HepG2 (cell line): ENCODE measurements around the gene AP2B1. TPM values are rescaled to one million over a fixed set of nuclear protein-coding genes. Genes with fewer than 3 reads are reported as not detected.

Experiments used
- ATAC-seq: fragments of 200-7000 bp; cut with Tn5 transposase; 3 replicates; pipeline ENCODE4 v1.9.1; 2020; ENCODE audit warnings: mild to moderate bottlenecking, moderate library complexity
- BruUV-seq: library from RNA; stranded (reverse); fragments of 400-500 nt; replicated peaks from 2 replicates; lab custom pipeline; 2021; lab: Mats Ljungman, UMichigan
- CTCF ChIA-PET: fragments of 300-600 bp; formaldehyde crosslinking; extraction: SDS; loops from one replicate; lab custom pipeline; 2021; ENCODE audit warnings: low total read pairs, inconsistent platforms, low intra/inter-chr PET ratio; lab: Yijun Ruan, JAX
- POLR2A ChIA-PET: fragments of 350-600 bp; sonication (Branson Sonifier 250); formaldehyde crosslinking; loops from one replicate; lab custom pipeline; 2020; ENCODE audit warnings: antibody characterized with exemption, inconsistent platforms; lab: Yijun Ruan, JAX
- DNase-seq: peaks from one replicate; pipeline ENCODE4 v3.0.0-alpha.2; 2015; ENCODE audit warnings: low spot score
- FAIRE-seq: peaks from 3 replicates; lab custom pipeline; 2011; peaks lifted over from hg19 to GRCh38; lab: Jason Lieb, UNC
- H2AFZ ChIP-seq: one replicate; pipeline ENCODE4 v1.6.1; 2011; ENCODE audit warnings: low read length, inconsistent platforms
- H3K27ac ChIP-seq: fragments of 300-600 bp; 3 replicates; pipeline ENCODE4 v1.8.0; 2011; ENCODE audit warnings: mixed run types, mild to moderate bottlenecking, mixed read lengths, low read length, inconsistent platforms; ENCODE audit not compliant: insufficient read depth; ENCODE audit errors: extremely low read length
- H3K27me3 ChIP-seq, 2 experiments: fragments of 200-600 bp in 1 of 2; 2 replicates in 1 of 2; 3 replicates in 1 of 2; pipeline versions ENCODE4 v1.6.0 to v1.8.0; 2011; ENCODE audit warnings: low read length in 2 of 2, mild to moderate bottlenecking in 2 of 2, moderate library complexity in 2 of 2, inconsistent platforms in 1 of 2; ENCODE audit not compliant: insufficient read depth in 2 of 2, control insufficient read depth in 1 of 2
- H3K36me3 ChIP-seq, 2 experiments: fragments of 200-600 bp in 1 of 2; replicated peaks in 1 of 2; 2 replicates in 1 of 2; 3 replicates in 1 of 2; pipeline versions ENCODE4 v1.5.1 to v1.8.0; 2011; ENCODE audit warnings: low read length in 2 of 2, inconsistent platforms in 1 of 2; ENCODE audit not compliant: insufficient read depth in 2 of 2, control insufficient read depth in 1 of 2
- H3K4me1 ChIP-seq: 2 replicates; pipeline ENCODE4 v1.5.1; 2012; ENCODE audit warnings: low read length, inconsistent platforms; ENCODE audit not compliant: insufficient read depth
- H3K4me2 ChIP-seq: 2 replicates; pipeline ENCODE4 v1.6.0; 2011; ENCODE audit warnings: low read depth, low read length, inconsistent platforms
- H3K4me3 ChIP-seq, 3 experiments: fragments of 200-600 bp in 1 of 3; sonication (generic), shearing (Covaris generic) in 1 of 3; replicated peaks in 1 of 3; 2 replicates each; pipeline ENCODE4 v1.5.1; 2011 to 2016; ENCODE audit warnings: low read length in 3 of 3, inconsistent platforms in 2 of 3, low read depth in 2 of 3, mild to moderate bottlenecking in 2 of 3, control low read depth in 1 of 3, mixed read lengths in 1 of 3; ENCODE audit not compliant: insufficient read depth in 1 of 3
- H3K79me2 ChIP-seq: one replicate; pipeline ENCODE4 v1.6.1; 2011; ENCODE audit warnings: low read length, inconsistent platforms; ENCODE audit not compliant: insufficient read depth
- H3K9ac ChIP-seq: 2 replicates; pipeline ENCODE4 v1.6.0; 2011; ENCODE audit warnings: mild to moderate bottlenecking, low read depth, low read length, inconsistent platforms; ENCODE audit not compliant: insufficient read depth
- H3K9me3 ChIP-seq: 2 replicates; pipeline ENCODE4 v1.5.1; 2012; ENCODE audit warnings: mild to moderate bottlenecking, low read length
- H4K20me1 ChIP-seq: 2 replicates; pipeline ENCODE4 v1.6.0; 2011; ENCODE audit warnings: inconsistent platforms, mild to moderate bottlenecking, low read length, moderate library complexity; ENCODE audit not compliant: insufficient read depth
- AKNA ChIP-seq: sonication (generic); formaldehyde crosslinking; IDR thresholded peaks from 2 replicates; pipeline ENCODE4 v1.4.0; 2020; ENCODE audit warnings: missing genetic modification reagents, borderline replicate concordance
- ATM ChIP-seq: fragments of 450-650 bp; IDR thresholded peaks from 2 replicates; pipeline ENCODE4 v1.7.1; 2017; ENCODE audit warnings: mild to moderate bottlenecking, borderline replicate concordance
- ETV6 ChIP-seq: sonication (generic); formaldehyde crosslinking; conservative IDR thresholded peaks from 2 replicates; pipeline ENCODE4 v1.4.0; 2020; ENCODE audit warnings: missing genetic modification reagents
- RARA ChIP-seq: IDR thresholded peaks from 2 replicates; pipeline ENCODE4 v1.6.1; 2016; ENCODE audit warnings: missing genetic modification reagents, missing compliant biosample characterization
- RBM22 ChIP-seq: fragments of 200-400 bp; formaldehyde crosslinking; optimal IDR thresholded peaks from 2 replicates; pipeline ENCODE3; 2017; ENCODE audit warnings: mild to moderate bottlenecking, low read length, moderate library complexity
- RXRA ChIP-seq: sonication (generic); formaldehyde crosslinking; IDR thresholded peaks from 2 replicates; pipeline ENCODE4 v1.5.1; 2020; ENCODE audit warnings: missing genetic modification reagents
- SALL2 ChIP-seq: sonication (generic); formaldehyde crosslinking; IDR thresholded peaks from 2 replicates; pipeline ENCODE4 v1.8.1; 2023; ENCODE audit warnings: mild to moderate bottlenecking, missing genetic modification reagents, inconsistent platforms
- THYN1 ChIP-seq: sonication (generic); formaldehyde crosslinking; IDR thresholded peaks from 2 replicates; pipeline ENCODE4 v1.8.1; 2023; ENCODE audit warnings: low read depth, mild to moderate bottlenecking, moderate library complexity, missing genetic modification reagents, borderline replicate concordance
- ZBTB10 ChIP-seq: sonication (generic); formaldehyde crosslinking; IDR thresholded peaks from 2 replicates; pipeline ENCODE4 v1.4.0; 2020; ENCODE audit warnings: missing genetic modification reagents, borderline replicate concordance
- ZNF562 ChIP-seq: sonication (generic); formaldehyde crosslinking; IDR thresholded peaks from 2 replicates; pipeline ENCODE4 v1.8.0; 2022; ENCODE audit warnings: missing genetic modification reagents, borderline replicate concordance
- ZNF576 ChIP-seq: sonication (generic); formaldehyde crosslinking; IDR thresholded peaks from 2 replicates; pipeline ENCODE4 v1.4.0; 2020; ENCODE audit warnings: mild to moderate bottlenecking, missing genetic modification reagents
- ZNF800 ChIP-seq: sonication (generic); formaldehyde crosslinking; IDR thresholded peaks from 2 replicates; pipeline ENCODE4 v1.4.0; 2020; ENCODE audit warnings: missing genetic modification reagents
- ZNF83 ChIP-seq: sonication (generic); formaldehyde crosslinking; IDR thresholded peaks from 2 replicates; pipeline ENCODE4 v1.4.0; 2020; ENCODE audit warnings: missing genetic modification reagents, mild to moderate bottlenecking, borderline replicate concordance
- ZNF891 ChIP-seq: sonication (generic); formaldehyde crosslinking; IDR thresholded peaks from 2 replicates; pipeline ENCODE4 v1.5.0; 2020; ENCODE audit warnings: mild to moderate bottlenecking, missing genetic modification reagents
- WGBS: methylation state at CpG from one replicate; pipeline ENCODE4 v1.1.6; 2017; ENCODE audit warnings: low lambda C conversion rate; 5-methylcytosine and 5-hydroxymethylcytosine counted together
- in situ Hi-C: cut with HindIII; loops from 2 replicates; pipeline ENCODE4 v1.10.0; 2017; ENCODE audit warnings: low pct_unique_long_range_greater_than_20kb; ENCODE audit not compliant: extremely low pct_ligation_motif_present
- intact Hi-C: fragments of 100-400 bp; cut with micrococcal nuclease; formaldehyde crosslinking; loops from one replicate; pipeline ENCODE4 v1.10.0; 2022; ENCODE audit not compliant: unreplicated experiment
- polyA plus RNA-seq, 8 experiments: library from polyadenylated mRNA; depleted of rRNA in 3 of 8; stranded (reverse) in 7 of 8; unstranded in 1 of 8; fragments of >200 nt; fragmentation: Illumina TruSeq in 4 of 8; extraction: Trizol in 4 of 8; gene quantifications; 2 replicates each; pipeline versions ENCODE4 v1.2.1 to v1.2.3, GENCODE V29; 2011 to 2016; ENCODE audit warnings: low read depth in 4 of 8, missing spikeins in 1 of 8, mixed read lengths in 1 of 8; ENCODE audit not compliant: insufficient read depth in 1 of 8
- total RNA-seq, 5 experiments: library from RNA; depleted of rRNA; stranded (reverse); fragments of >200 nt; fragmentation: Illumina TruSeq; extraction: Trizol; gene quantifications; 2 replicates each; pipeline ENCODE4 v1.2.3, GENCODE V29; 2016; ENCODE audit warnings: low read depth in 1 of 5

Gene AP2B1
- total and polyA plus RNA-seq, 2 of the 13 experiments (the other 11 are each of a cell fraction or from before 2014, with no cell fraction given), result 23.8 to 71.3 TPM

GRCh38 chr17:35655303-35655702 lies 68.2 kb downstream of the AP2B1 start (continued):
- TF ChIP-seq AKNA (CRISPR knock-in tag) (no peak), SALL2 (CRISPR knock-in tag) (no peak), RBM22 (no peak), ZNF83 (no peak), ZBTB10 (CRISPR knock-in tag) (no peak)

- H3K4me1 ChIP-seq, result peaks cover 26% of the 10 kb centered on the region
- H3K9me3 ChIP-seq, result no peaks in the 10 kb centered on the region
- H4K20me1 ChIP-seq, result no peaks in the 10 kb centered on the region
- no peak overlapping the region for H3K27ac ChIP-seq
- CTCF ChIA-PET, result no interaction called here
- H3K4me2 ChIP-seq, result no peak overlapping the region
- peaks cover 7 to 32% of the 10 kb centered on the region in 2 experiments for H3K36me3 ChIP-seq
- no peak overlapping the region for H3K4me3 ChIP-seq
- no TSS peak for BruUV-seq
- intact Hi-C loops, result no loop called here
- in situ Hi-C loops, result no loop called here
- POLR2A ChIA-PET, result no interaction called here
- no peak overlapping the region for H2AFZ ChIP-seq
- no peak for ATAC-seq
- no peak for DNase-seq
- H3K9ac ChIP-seq, result no peak overlapping the region
- no peaks in the 10 kb centered on the region for H3K79me2 ChIP-seq
- H3K27me3 ChIP-seq, result no peaks in the 10 kb centered on the region
- WGBS, result 100% methylated on average over 1 of the region's 1 CpG
- FAIRE-seq, result no peak
- TF ChIP-seq ZNF576 (CRISPR knock-in tag), result no peak
- TF ChIP-seq ETV6 (CRISPR knock-in tag), result no peak
- no peak for TF ChIP-seq THYN1 (CRISPR knock-in tag)
- no peak for TF ChIP-seq ATM
- TF ChIP-seq SALL2 (CRISPR knock-in tag), result no peak
- TF ChIP-seq ZNF800, result no peak
- TF ChIP-seq RARA, result no peak
- no peak for TF ChIP-seq ZNF891 (CRISPR knock-in tag)
- no peak for TF ChIP-seq ZNF562 (CRISPR knock-in tag)
- TF ChIP-seq RXRA, result no peak
These were observed 73.8 kb downstream of the AP2B1 start for GRCh38 chr17:35660902-35661301.
